Activated naive CD4-positive, alpha-beta T cell treated with anti-CD3 and anti-CD28 coated beads for 36 hours (primary cell): Measurements from ENCODE around the gene FSTL1. TPM values are rescaled to one million over a fixed set of nuclear protein-coding genes. Genes with fewer than 3 reads are reported as not detected.
A peak's percentile ranks its signal among the peaks of the same experiment; 100 is the strongest.

Experiments used
- CTCF ChIA-PET: fragments of 350-600 bp; sonication (Branson Sonifier 250); formaldehyde crosslinking; loops from one replicate; lab custom pipeline; 2021; ENCODE audit warnings: antibody characterized with exemption; lab: Charles Lee
- DNase-seq: peaks from one replicate; pipeline ENCODE4 v3.0.0-alpha.2; 2020
- H3K27ac Mint-ChIP-seq: one replicate; pipeline ENCODE4 v1.8.0; 2021; ENCODE audit warnings: mild to moderate bottlenecking, mixed read lengths
- H3K27me3 Mint-ChIP-seq: one replicate; pipeline ENCODE4 v1.8.0; 2021; ENCODE audit warnings: low read depth, mixed read lengths
- H3K36me3 Mint-ChIP-seq: one replicate; pipeline ENCODE4 v1.8.0; 2021; ENCODE audit warnings: low read depth, mixed read lengths
- H3K4me1 Mint-ChIP-seq: one replicate; pipeline ENCODE4 v1.8.0; 2021; ENCODE audit warnings: low read depth, mixed read lengths
- H3K4me3 Mint-ChIP-seq: one replicate; pipeline ENCODE4 v1.8.0; 2021; ENCODE audit warnings: mild to moderate bottlenecking, moderate library complexity, mixed read lengths
- H3K9me3 Mint-ChIP-seq: one replicate; pipeline ENCODE4 v1.8.0; 2021; ENCODE audit warnings: mixed read lengths
- intact Hi-C: fragments of 100-400 bp; cut with micrococcal nuclease; formaldehyde crosslinking; loops from one replicate; pipeline ENCODE4 v1.15.1; 2023
- total RNA-seq, 2 experiments: library from RNA; stranded (reverse); gene quantifications; one replicate each; pipeline ENCODE4 v1.2.3, GENCODE V29; 2021

FSTL1 gene
- total RNA-seq = under 1 TPM in 1 of 2 experiments, not detected in 1; 0.40 TPM

GRCh38 chr3:120450600-120451271 is at the start of gene FSTL1:
Gene FSTL1, minus strand, starts transcription at chr3:120450992. Its CDS starts 246 bp downstream, at chr3:120450746.
- Mint-ChIP-seq H3K27ac (no peak within 1 kb of the TSS), H3K4me3 (peak within 1 kb of the TSS; percentile 75), H3K4me1 (peaks cover 4% of the 10 kb centered on the region), H3K9me3 (peaks cover 3% of the 10 kb centered on the region), H3K27me3 (peaks cover 49% of the 10 kb centered on the region), H3K36me3 (peaks cover 2% of the 10 kb centered on the region)
- intact Hi-C loops = no loop called here
- CTCF ChIA-PET = no interaction called here
- peak; percentile 7 for DNase-seq

- intact Hi-C loops = no loop called here
- Mint-ChIP-seq H3K27ac (no peak overlapping the region), H3K4me1 (no peaks in the 10 kb centered on the region), H3K4me3 (no peak overlapping the region), H3K36me3 (no peaks in the 10 kb centered on the region), H3K9me3 (peaks cover 12% of the 10 kb centered on the region), H3K27me3 (no peaks in the 10 kb centered on the region)
- CTCF ChIA-PET = no interaction called here
- DNase-seq = no peak
Measured at GRCh38 chr3:120498556-120499346, 48.0 kb upstream of the FSTL1 start.

- H3K27ac Mint-ChIP-seq = no peak overlapping the region
- H3K9me3 Mint-ChIP-seq = peaks cover 12% of the 10 kb centered on the region
Measured at GRCh38 chr3:120497818-120498217, 47.0 kb upstream of the FSTL1 start.

GRCh38 chr3:120497336-120497735 is 46.5 kb upstream of the FSTL1 start:
- Mint-ChIP-seq H3K4me1 (no peaks in the 10 kb centered on the region), H3K9me3 (peaks cover 12% of the 10 kb centered on the region), H3K27me3 (no peaks in the 10 kb centered on the region), H3K27ac (no peak overlapping the region), H3K4me3 (no peak overlapping the region), H3K36me3 (no peaks in the 10 kb centered on the region)
- intact Hi-C loops = no loop called here
- CTCF ChIA-PET = no interaction called here
- no peak for DNase-seq

More at GRCh38 chr3:120497818-120498217, 47.0 kb upstream of the FSTL1 start:
- H3K36me3 Mint-ChIP-seq = no peaks in the 10 kb centered on the region
- no peak overlapping the region for H3K4me3 Mint-ChIP-seq
- CTCF ChIA-PET = no interaction called here
- intact Hi-C loops = no loop called here
- no peaks in the 10 kb centered on the region for H3K4me1 Mint-ChIP-seq
- DNase-seq = no peak
- H3K27me3 Mint-ChIP-seq = no peaks in the 10 kb centered on the region

GRCh38 chr3:120496278-120497002 is 45.6 kb upstream of the FSTL1 start:
- Mint-ChIP-seq H3K4me1 (no peaks in the 10 kb centered on the region), H3K27me3 (peaks cover 3% of the 10 kb centered on the region), H3K27ac (no peak overlapping the region), H3K36me3 (no peaks in the 10 kb centered on the region), H3K9me3 (peaks cover 12% of the 10 kb centered on the region), H3K4me3 (no peak overlapping the region)
- CTCF ChIA-PET = no interaction called here
- no peak for DNase-seq
- intact Hi-C loops = no loop called here

- Mint-ChIP-seq H3K27ac (no peak overlapping the region), H3K27me3 (peaks cover 9% of the 10 kb centered on the region), H3K9me3 (peaks cover 12% of the 10 kb centered on the region), H3K4me3 (no peak overlapping the region), H3K4me1 (no peaks in the 10 kb centered on the region), H3K36me3 (no peaks in the 10 kb centered on the region)
- CTCF ChIA-PET = no interaction called here
- DNase-seq = no peak
- intact Hi-C loops = no loop called here
Measured at GRCh38 chr3:120495809-120496208, 45.0 kb upstream of the FSTL1 start.

GRCh38 chr3:120492103-120492502 is 41.3 kb upstream of the FSTL1 start:
- intact Hi-C loops = no loop called here

GRCh38 chr3:120489421-120489820 is 38.6 kb upstream of the FSTL1 start:
- intact Hi-C loops = no loop called here
- H3K9me3 Mint-ChIP-seq = peaks cover 3% of the 10 kb centered on the region
- no peaks in the 10 kb centered on the region for H3K36me3 Mint-ChIP-seq
- DNase-seq = no peak
- no peak overlapping the region for H3K4me3 Mint-ChIP-seq
- CTCF ChIA-PET = no interaction called here
- H3K4me1 Mint-ChIP-seq = no peaks in the 10 kb centered on the region
- no peak overlapping the region for H3K27ac Mint-ChIP-seq
- H3K27me3 Mint-ChIP-seq = peaks cover 35% of the 10 kb centered on the region

More at GRCh38 chr3:120492103-120492502, 41.3 kb upstream of the FSTL1 start:
- no peaks in the 10 kb centered on the region for H3K4me1 Mint-ChIP-seq
- DNase-seq = no peak
- H3K36me3 Mint-ChIP-seq = no peaks in the 10 kb centered on the region
- no peak overlapping the region for H3K27ac Mint-ChIP-seq
- CTCF ChIA-PET = no interaction called here
- peaks cover 28% of the 10 kb centered on the region for H3K27me3 Mint-ChIP-seq
- H3K9me3 Mint-ChIP-seq = peaks cover 12% of the 10 kb centered on the region
- H3K4me3 Mint-ChIP-seq = no peak overlapping the region

- DNase-seq = no peak
- H3K36me3 Mint-ChIP-seq = no peaks in the 10 kb centered on the region
- CTCF ChIA-PET = no interaction called here
- no peak overlapping the region for H3K27ac Mint-ChIP-seq
- H3K27me3 Mint-ChIP-seq = peaks cover 38% of the 10 kb centered on the region
- no peaks in the 10 kb centered on the region for H3K9me3 Mint-ChIP-seq
- H3K4me3 Mint-ChIP-seq = no peak overlapping the region
- intact Hi-C loops = no loop called here
- H3K4me1 Mint-ChIP-seq = no peaks in the 10 kb centered on the region
Measured at GRCh38 chr3:120488296-120488695, 37.5 kb upstream of the FSTL1 start.

- no peaks in the 10 kb centered on the region for H3K4me1 Mint-ChIP-seq
- H3K27me3 Mint-ChIP-seq = peaks cover 38% of the 10 kb centered on the region
- no peak overlapping the region for H3K27ac Mint-ChIP-seq
- H3K9me3 Mint-ChIP-seq = no peaks in the 10 kb centered on the region
- no peak overlapping the region for H3K4me3 Mint-ChIP-seq
- intact Hi-C loops = no loop called here
- DNase-seq = no peak
- no peaks in the 10 kb centered on the region for H3K36me3 Mint-ChIP-seq
- CTCF ChIA-PET = no interaction called here
Measured at GRCh38 chr3:120487191-120487650, 36.4 kb upstream of the FSTL1 start.

GRCh38 chr3:120481081-120481480 is 30.3 kb upstream of the FSTL1 start:
- CTCF ChIA-PET = no interaction called here
- no peaks in the 10 kb centered on the region for H3K36me3 Mint-ChIP-seq
- H3K27ac Mint-ChIP-seq = no peak overlapping the region

GRCh38 chr3:120477781-120478180 is 27.0 kb upstream of the FSTL1 start:
- intact Hi-C loops = no loop called here
- H3K4me3 Mint-ChIP-seq = no peak overlapping the region
- H3K9me3 Mint-ChIP-seq = no peaks in the 10 kb centered on the region
- DNase-seq = no peak
- CTCF ChIA-PET = no interaction called here
- no peaks in the 10 kb centered on the region for H3K4me1 Mint-ChIP-seq
- no peak overlapping the region for H3K27ac Mint-ChIP-seq
- H3K27me3 Mint-ChIP-seq = peaks cover 6% of the 10 kb centered on the region
- no peaks in the 10 kb centered on the region for H3K36me3 Mint-ChIP-seq

More at GRCh38 chr3:120481081-120481480, 30.3 kb upstream of the FSTL1 start:
- no peaks in the 10 kb centered on the region for H3K9me3 Mint-ChIP-seq
- no peak for DNase-seq
- H3K4me3 Mint-ChIP-seq = no peak overlapping the region
- intact Hi-C loops = no loop called here
- peaks cover 13% of the 10 kb centered on the region for H3K27me3 Mint-ChIP-seq
- H3K4me1 Mint-ChIP-seq = no peaks in the 10 kb centered on the region
